ENCODE data around the gene CKMT1A.
A peak's percentile ranks its signal among the peaks of the same experiment; 100 is the strongest.
"Not testable (repeated sequence)": the region's sequence is repeated elsewhere in the genome, so short reads cannot be mapped to it uniquely, and the experiment has no call there.

CKMT1A gene

DNA sequence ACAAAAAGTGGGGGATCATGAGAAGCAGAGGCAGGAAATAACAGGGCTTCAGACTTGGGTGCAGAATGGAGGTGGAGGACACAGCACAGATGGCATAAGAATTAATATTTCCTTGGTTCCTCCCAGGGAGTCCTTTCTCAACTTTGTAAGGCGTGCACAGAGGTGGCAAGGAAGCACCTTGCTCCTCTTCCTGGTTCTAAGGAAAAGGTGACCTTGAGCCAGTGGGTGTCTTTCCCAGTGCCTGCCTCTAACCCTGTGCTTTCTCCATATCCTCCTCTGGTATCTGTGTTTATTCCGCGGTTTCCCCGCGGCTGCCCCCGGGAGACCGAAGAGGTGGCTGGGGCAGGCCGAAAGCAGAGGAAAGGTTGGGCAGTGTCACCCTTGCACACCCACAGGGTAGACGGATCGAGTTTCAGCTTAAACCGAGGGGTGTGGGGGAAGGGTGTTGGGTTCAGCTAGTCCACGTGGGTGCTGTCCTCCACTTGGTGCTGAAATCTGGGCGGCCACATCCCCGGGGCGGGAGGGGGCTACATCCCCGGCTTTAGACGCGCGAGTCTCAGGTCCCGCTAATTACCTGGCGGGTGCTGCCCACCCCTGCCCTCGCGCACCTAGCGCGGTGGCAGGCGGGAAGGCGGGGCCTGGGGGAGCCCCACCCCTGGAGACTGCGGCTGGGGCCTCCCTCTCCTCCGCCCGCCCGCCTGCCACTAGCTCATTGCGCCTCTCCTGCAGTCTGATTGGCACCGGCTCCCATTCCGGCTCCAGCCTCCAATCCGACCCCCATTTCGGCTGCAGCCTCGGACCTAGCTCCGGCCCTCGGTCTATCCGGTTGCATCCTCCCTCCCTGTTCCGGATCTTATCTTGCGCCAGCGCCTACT, at the start of gene CKMT1A:
Gene CKMT1A, plus strand, starts transcription at position 712 of the 875 bp plus-strand sequence. CDS start 192 bp downstream, outside the sequence.
- DNase-seq (ENCODE audit: low read depth, low spot score) = not testable (repeated sequence)

GRCh38 chr15:43648649-43649429, 44.8 kb upstream of the CKMT1A start, which contains the start of gene CATSPER2:
Gene CATSPER2 (minus strand): TSS chr15:43648844. CDS start chr15:43648061, 783 bp downstream.
- no peak for DNase-seq (ENCODE audit: low read depth, low spot score)

DNA sequence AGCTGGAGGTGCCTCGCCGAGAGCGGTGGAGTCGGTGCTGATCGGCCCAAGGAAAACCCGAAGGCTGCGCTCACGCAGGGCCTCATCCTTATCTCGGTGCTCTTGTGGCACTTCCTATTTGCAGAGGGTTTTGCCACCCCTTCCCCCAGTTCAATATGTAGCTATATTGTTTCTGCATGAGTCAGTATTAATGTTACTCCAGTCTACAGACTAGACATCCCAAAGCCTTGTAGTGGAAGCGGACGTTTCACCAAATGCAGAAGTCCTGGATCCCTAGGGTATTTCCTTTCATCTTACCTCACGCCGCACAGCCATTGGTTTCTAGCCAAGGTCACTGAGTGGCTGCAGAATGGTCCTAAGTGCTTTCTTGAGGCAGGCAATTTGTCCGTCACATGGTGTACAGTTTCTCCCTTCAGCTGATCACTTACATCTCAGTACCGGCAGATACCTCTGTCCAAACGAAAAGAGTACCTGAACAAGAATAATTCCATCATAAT, 44.2 kb upstream of the CKMT1A start:
- not testable (repeated sequence) for DNase-seq (ENCODE audit: low read depth, low spot score)

DNA sequence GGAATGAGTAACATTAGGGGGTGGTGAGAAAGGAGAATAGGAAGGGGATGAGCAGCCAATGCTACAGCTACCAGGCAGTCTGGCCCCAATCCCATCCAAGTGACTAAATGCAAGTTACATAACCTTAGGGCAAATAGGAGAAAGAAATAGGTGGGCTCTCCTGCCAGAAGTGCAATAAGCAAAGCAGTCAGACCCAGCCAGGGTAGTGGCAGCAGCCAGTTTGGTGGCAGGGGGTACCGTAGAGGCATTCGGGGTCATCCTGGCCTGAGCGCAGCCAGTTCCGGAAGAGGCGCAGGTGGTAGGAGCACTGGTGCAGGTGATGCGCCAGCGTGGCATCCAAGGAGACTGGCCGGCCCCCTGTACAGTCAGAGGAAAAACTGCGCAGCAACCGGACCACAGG, 33.9 kb upstream of the CKMT1A start:
- not testable (repeated sequence) for DNase-seq (ENCODE audit: low read depth, low spot score)

DNA sequence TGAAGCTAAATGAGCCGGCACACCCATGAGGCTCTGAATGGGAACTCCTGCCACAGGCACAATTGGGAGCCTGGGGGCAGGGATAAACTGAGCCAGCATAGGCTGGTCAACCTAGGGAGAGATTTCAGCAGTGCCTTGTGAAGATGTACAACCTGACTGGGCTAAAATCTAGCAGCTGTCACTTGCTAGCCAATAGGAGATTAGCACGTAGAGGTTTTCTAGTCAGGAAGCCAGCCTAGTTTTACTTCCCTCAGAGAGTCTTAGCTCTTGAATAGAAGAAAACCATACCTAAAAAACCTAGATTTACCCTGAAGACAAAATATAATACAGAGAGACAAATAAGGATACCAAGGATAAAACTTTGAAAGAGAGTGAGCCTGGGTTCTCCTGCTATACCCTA, 31.4 kb upstream of the CKMT1A start:
- not testable (repeated sequence) for DNase-seq (ENCODE audit: low read depth, low spot score)

DNA sequence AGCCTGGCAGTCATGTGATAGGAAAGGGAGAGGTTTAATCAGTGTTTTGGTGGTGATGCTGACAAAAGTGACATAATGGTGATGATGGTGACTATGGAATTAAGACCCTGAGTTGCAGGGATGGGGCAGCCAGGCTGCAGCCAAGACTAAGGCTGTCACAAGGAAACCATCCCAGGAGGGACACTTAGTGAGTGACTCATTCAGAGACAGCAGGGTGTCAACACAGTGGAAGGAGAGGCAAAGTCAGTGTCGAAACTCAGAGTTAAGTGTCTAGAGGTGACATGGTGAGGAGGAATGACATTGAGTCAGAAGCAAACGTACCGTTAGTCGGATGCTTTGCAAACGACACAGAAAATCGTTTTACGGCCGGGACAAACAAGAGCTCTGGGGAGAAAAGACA, 30.3 kb upstream of the CKMT1A start:
- not testable (repeated sequence) for DNase-seq (ENCODE audit: low read depth, low spot score)

- not testable (repeated sequence) for DNase-seq (ENCODE audit: low read depth, low spot score)
These were observed 27.5 kb upstream of the CKMT1A start for GRCh38 chr15:43666177-43666576.

GRCh38 chr15:43674175-43674574, 19.5 kb upstream of the CKMT1A start:
- DNase-seq (ENCODE audit: low read depth, low spot score) = not testable (repeated sequence)

DNA sequence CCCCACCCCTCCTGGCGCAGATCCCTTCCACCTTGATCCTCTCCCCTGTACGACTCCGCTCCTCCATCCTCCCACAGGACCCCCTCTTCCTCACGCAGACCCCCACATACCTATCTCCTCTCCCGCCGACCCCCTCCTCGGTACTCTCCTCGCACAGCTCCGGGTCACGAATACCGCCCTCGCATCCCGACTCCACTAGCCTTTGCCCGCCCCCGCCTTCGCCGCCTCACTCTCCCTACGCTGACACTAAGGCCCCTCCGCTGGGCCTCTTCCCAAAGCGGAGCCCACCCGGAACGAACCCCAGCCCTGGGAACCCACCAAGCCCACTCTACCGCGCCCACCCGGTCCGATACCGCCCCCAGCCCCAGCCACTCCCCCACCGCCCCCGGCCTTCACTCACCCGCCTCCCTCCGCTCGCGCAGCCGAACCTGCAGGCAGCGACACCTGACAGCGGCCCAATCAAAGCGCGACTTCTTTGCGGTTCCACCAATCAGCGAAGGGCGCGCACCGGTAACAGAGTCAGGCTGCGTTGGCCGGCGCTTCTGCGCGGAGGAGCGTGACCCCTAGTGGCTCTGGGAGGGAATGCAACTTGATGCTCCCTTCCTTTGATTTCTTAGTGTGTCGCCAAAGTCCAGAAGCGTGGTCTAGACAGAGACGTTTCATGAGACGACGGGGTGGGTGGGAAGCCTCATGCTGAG, 3.9 kb upstream of the CKMT1A start:
- not testable (repeated sequence) for DNase-seq (ENCODE audit: low read depth, low spot score)

DNA sequence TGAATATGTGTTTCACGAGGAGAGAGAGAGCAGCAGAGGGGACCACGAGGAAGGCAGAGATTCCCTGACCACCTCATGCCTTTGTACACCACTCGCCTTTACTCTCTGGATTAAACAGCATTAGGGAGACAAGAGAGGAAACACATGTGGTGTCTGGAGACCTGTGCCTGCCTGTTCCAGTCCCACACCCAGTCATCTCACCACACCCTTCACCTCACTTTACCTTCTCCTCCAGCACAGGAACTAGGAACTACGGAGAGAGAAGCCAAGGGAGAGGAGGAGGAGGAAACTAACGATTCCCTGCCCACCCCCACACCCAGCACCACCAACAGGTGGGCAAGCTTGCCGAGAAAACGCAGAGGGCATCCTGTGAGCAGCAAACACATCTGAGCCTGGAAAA, 980 bp upstream of the CKMT1A start:
- not testable (repeated sequence) for DNase-seq (ENCODE audit: low read depth, low spot score)

DNA sequence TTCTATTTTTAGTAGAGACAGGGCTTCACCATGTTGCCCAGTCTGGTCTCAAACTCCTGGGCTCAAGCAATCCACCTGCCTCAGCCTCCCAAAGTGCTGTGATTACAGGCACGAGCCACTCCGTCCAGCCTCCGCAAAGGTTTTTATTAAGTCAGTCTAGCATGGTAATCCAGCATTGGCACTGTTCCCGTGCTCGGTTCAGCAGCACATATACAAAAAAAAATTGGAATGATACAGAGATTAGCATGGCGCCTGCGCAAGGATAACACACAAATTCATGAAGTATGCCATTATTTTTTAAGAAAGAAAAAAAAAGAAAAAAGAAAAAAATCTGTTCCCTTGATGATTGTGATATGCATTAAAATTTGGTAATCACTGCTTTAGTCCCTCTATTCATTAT, 8.5 kb downstream of the CKMT1A start:
- DNase-seq (ENCODE audit: low read depth, low spot score) = no peak

GRCh38 chr15:43702701-43703424, 9.2 kb downstream of the CKMT1A start:
- DNase-seq (ENCODE audit: low read depth, low spot score) = no peak

DNA sequence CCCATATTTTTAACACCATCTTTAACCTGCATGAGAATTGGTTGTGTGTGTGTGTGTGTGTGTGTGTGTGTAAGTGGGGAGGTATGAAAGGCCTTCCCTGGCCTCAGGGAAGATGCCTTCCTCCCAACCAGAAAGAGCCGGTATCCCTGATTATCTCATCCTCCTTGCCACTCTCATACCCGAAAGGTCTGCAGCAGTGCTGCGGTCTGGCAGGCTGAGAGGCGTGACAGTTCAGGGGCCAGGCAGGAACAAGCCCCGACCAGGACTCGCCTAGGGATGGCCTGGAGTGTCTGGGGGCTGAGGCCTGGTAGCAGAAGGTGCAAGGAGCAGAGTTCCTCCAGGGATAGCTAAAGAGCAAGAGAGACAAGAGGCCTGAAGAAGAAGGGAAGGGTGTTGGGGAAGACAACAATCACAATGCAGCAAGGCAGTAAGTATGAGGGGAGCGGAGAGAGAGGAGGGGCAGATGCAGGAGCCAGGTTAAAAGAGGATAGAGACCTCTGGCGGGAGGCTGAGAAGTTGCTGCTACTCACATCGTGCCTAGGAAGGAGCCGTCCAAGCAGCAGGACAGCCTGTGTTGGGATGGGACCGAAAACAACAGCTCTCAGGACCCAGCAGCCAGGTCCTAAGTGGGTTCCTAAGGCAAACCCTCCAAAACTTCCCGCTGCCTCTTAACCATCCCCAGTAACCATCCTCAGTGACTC, 16.9 kb downstream of the CKMT1A start:
- not testable (repeated sequence) for DNase-seq (ENCODE audit: low read depth, low spot score)

GRCh38 chr15:43723151-43723550, 29.5 kb downstream of the CKMT1A start:
- DNase-seq (ENCODE audit: low read depth, low spot score) = no peak

GRCh38 chr15:43726306-43726705, 32.6 kb downstream of the CKMT1A start:
- DNase-seq (ENCODE audit: low read depth, low spot score) = not testable (repeated sequence)

GRCh38 chr15:43728053-43728725, 34.5 kb downstream of the CKMT1A start:
- peak; percentile 49 for DNase-seq (ENCODE audit: low read depth, low spot score)

GRCh38 chr15:43735416-43735815, 41.8 kb downstream of the CKMT1A start:
- no peak for DNase-seq (ENCODE audit: low read depth, low spot score)

- DNase-seq (ENCODE audit: low read depth, low spot score) = peak; percentile 97
These were observed 52.7 kb downstream of the CKMT1A start, which contains the start of gene PDIA3 for GRCh38 chr15:43746245-43746902. Gene PDIA3 (plus strand): TSS chr15:43746438. CDS start chr15:43746540, 102 bp downstream.

GRCh38 chr15:43746903-43747309, 53.2 kb downstream of the CKMT1A start:
- DNase-seq (ENCODE audit: low read depth, low spot score) = not testable (repeated sequence)

Measured in astrocyte of the hippocampus (primary cell).